K562 (cell line): ENCODE results near the gene CDC14A. TPM values are rescaled to one million over a fixed set of nuclear protein-coding genes. Genes with fewer than 3 reads are reported as not detected.

Source experiments
- ATAC-seq: fragments of 200-7000 bp; cut with Tn5 transposase; 3 replicates; pipeline ENCODE4 v1.9.1; 2020; ENCODE audit warnings: moderate library complexity
- BruUV-seq: library from RNA; stranded (reverse); fragments of 400-500 nt; replicated peaks from 2 replicates; lab custom pipeline; 2021; lab: Mats Ljungman, UMichigan
- CTCF ChIA-PET: fragments of 300-600 bp; formaldehyde crosslinking; extraction: SDS; loops from one replicate; lab custom pipeline; 2021; ENCODE audit warnings: low intra/inter-chr PET ratio; lab: Yijun Ruan, JAX
- POLR2A ChIA-PET: fragments of 300-600, 350-650 bp; sonication (Branson Sonifier 250); formaldehyde crosslinking; extraction: SDS; loops from one replicate; lab custom pipeline; 2021; ENCODE audit warnings: antibody characterized with exemption, inconsistent platforms; lab: Yijun Ruan, JAX
- DNase-seq, 4 experiments: peaks; one replicate each; pipeline versions ENCODE4 v3.0.0 to v3.0.0-alpha.2; 2011 to 2018; ENCODE audit warnings: low spot score in 3 of 4, mixed read lengths in 3 of 4; ENCODE audit errors: extremely low read depth in 1 of 4
- FAIRE-seq: peaks from 2 replicates; lab custom pipeline; 2011; peaks lifted over from hg19 to GRCh38; lab: Jason Lieb, UNC
- H2AFZ ChIP-seq: 2 replicates; pipeline ENCODE4 v1.6.0; 2011; ENCODE audit warnings: low read depth, low read length, control low read depth, inconsistent platforms
- H3K27ac ChIP-seq: fragments of 200-600 bp; 3 replicates; pipeline ENCODE4 v1.8.0; 2011; ENCODE audit warnings: low read depth, mild to moderate bottlenecking, control low read depth, inconsistent platforms, low read length, moderate library complexity, mixed read lengths; ENCODE audit errors: extremely low read depth
- H3K27me3 ChIP-seq, 2 experiments: fragments of 300-600 bp in 1 of 2; 2 replicates in 1 of 2; 3 replicates in 1 of 2; pipeline versions ENCODE4 v1.6.0 to v1.8.0; 2011; ENCODE audit warnings: inconsistent platforms in 2 of 2, low read length in 2 of 2, mild to moderate bottlenecking in 1 of 2, mixed read lengths in 1 of 2, moderate library complexity in 1 of 2; ENCODE audit not compliant: control insufficient read depth in 2 of 2, insufficient read depth in 2 of 2
- H3K36me3 ChIP-seq: fragments of 300-600 bp; 3 replicates; pipeline ENCODE4 v1.8.0; 2011; ENCODE audit warnings: mild to moderate bottlenecking, low read length, inconsistent platforms; ENCODE audit not compliant: control insufficient read depth, insufficient read depth
- H3K4me1 ChIP-seq, 2 experiments: fragments of 200-600 bp in 1 of 2; replicated peaks in 1 of 2; 2 replicates in 1 of 2; 3 replicates in 1 of 2; pipeline versions ENCODE4 v1.5.1 to v1.8.0; 2011; ENCODE audit warnings: inconsistent platforms in 2 of 2, low read length in 2 of 2, mild to moderate bottlenecking in 1 of 2, mixed read lengths in 1 of 2, moderate library complexity in 1 of 2; ENCODE audit not compliant: control insufficient read depth in 2 of 2, insufficient read depth in 2 of 2
- H3K4me2 ChIP-seq: 2 replicates; pipeline ENCODE4 v1.6.1; 2011; ENCODE audit warnings: low read length, control low read depth, inconsistent platforms, mixed read lengths; ENCODE audit not compliant: insufficient read depth
- H3K4me3 ChIP-seq: fragments of 200-600 bp; sonication (generic), shearing (Covaris generic); 2 replicates; pipeline ENCODE4 v1.5.1; 2016; ENCODE audit warnings: control low read depth, inconsistent platforms
- H3K79me2 ChIP-seq: fragments of 200-600 bp; 3 replicates; pipeline ENCODE4 v1.8.0; 2011; ENCODE audit warnings: low read length, inconsistent platforms; ENCODE audit not compliant: control insufficient read depth, insufficient read depth
- H3K9ac ChIP-seq, 2 experiments: 2 replicates each; pipeline versions ENCODE4 v1.6.0 to v1.6.1; 2011; ENCODE audit warnings: low read depth in 2 of 2, low read length in 2 of 2, control low read depth in 1 of 2, inconsistent platforms in 1 of 2, mild to moderate bottlenecking in 1 of 2, mixed read lengths in 1 of 2; ENCODE audit not compliant: insufficient read depth in 1 of 2
- H3K9me1 ChIP-seq: one replicate; pipeline ENCODE4 v1.6.0; 2011; ENCODE audit warnings: inconsistent platforms, mild to moderate bottlenecking, low read length, moderate library complexity; ENCODE audit not compliant: control insufficient read depth, insufficient read depth
- H3K9me3 ChIP-seq: replicated peaks from 2 replicates; pipeline ENCODE4 v1.5.1; 2011; ENCODE audit warnings: low read depth, low read length, inconsistent platforms; ENCODE audit not compliant: control insufficient read depth, insufficient read depth
- H4K20me1 ChIP-seq: replicated peaks from 2 replicates; pipeline ENCODE4 v1.6.1; 2011; ENCODE audit warnings: low read length, inconsistent platforms, mixed read lengths; ENCODE audit not compliant: control insufficient read depth, insufficient read depth
- CC2D1A ChIP-seq: fragments of 450-650 bp; IDR thresholded peaks from 2 replicates; pipeline ENCODE4 v1.6.1; 2017; ENCODE audit warnings: mild to moderate bottlenecking
- GATA2 ChIP-seq: sonication (generic); formaldehyde crosslinking; IDR thresholded peaks from 2 replicates; pipeline ENCODE4 v1.4.0; 2020; ENCODE audit warnings: mild to moderate bottlenecking, missing genetic modification reagents
- MEIS2 ChIP-seq: fragments of 450-650 bp; IDR thresholded peaks from 2 replicates; pipeline ENCODE4 v1.6.1; 2014; ENCODE audit warnings: mild to moderate bottlenecking; ENCODE audit not compliant: partially characterized antibody
- PRMT5 ChIP-seq: sonication (generic); formaldehyde crosslinking; IDR thresholded peaks from 2 replicates; pipeline ENCODE4 v1.5.0; 2020; ENCODE audit warnings: missing genetic modification reagents
- RNF2 ChIP-seq: sonication (generic); IDR thresholded peaks from 2 replicates; pipeline ENCODE4 v1.6.1; 2016
- SIX5 ChIP-seq, 2 experiments: IDR thresholded peaks; 2 replicates each; pipeline ENCODE4 v1.6.1; 2011; ENCODE audit warnings: low read length in 2 of 2, borderline replicate concordance in 1 of 2, low read depth in 1 of 2, mild to moderate bottlenecking in 1 of 2, moderate library complexity in 1 of 2; ENCODE audit not compliant: insufficient read depth in 1 of 2
- WGBS: fragments of 100-300 bp; shearing (Covaris generic); methylation state at CpG from one replicate; pipeline ENCODE4 v1.1.6; 2016; ENCODE audit warnings: low coverage, mixed read lengths; ENCODE audit not compliant: insufficient coverage; ENCODE audit errors: missing lambda C conversion rate; 5-methylcytosine and 5-hydroxymethylcytosine counted together
- in situ Hi-C: fragments of 300-500 bp; cut with MboI; formaldehyde crosslinking; loops from 4 replicates; pipeline ENCODE4 v1.15.0; 2018; ENCODE audit warnings: inconsistent platforms, mixed read lengths
- intact Hi-C: fragments of 100-400 bp; cut with micrococcal nuclease; formaldehyde crosslinking; loops from 2 replicates; pipeline ENCODE4 v1.14.2; 2022
- polyA plus RNA-seq, 8 experiments: library from polyadenylated mRNA; depleted of rRNA in 4 of 8; stranded (reverse) in 5 of 8; unstranded in 3 of 8; fragments of >200 nt; fragmentation: Nextera tagmentation in 2 of 8; fragmentation: Illumina TruSeq in 1 of 8; extraction: Ambion mirVana in 2 of 8; extraction: Trizol in 1 of 8; gene quantifications; 2 replicates each; pipeline versions ENCODE4 v1.2.1 to v1.2.3, GENCODE V29; 2011 to 2014; ENCODE audit warnings: inconsistent platforms in 1 of 8, missing spikeins in 1 of 8
- total RNA-seq, 7 experiments: library from RNA; depleted of rRNA in 6 of 7; stranded (reverse); fragments of >200 nt in 6 of 7; fragmentation: Illumina TruSeq in 2 of 7; extraction: Trizol in 2 of 7; gene quantifications; 2 replicates each; pipeline versions ENCODE4 v1.2.1 to v1.2.3, GENCODE V29; 2011 to 2021; ENCODE audit warnings: low replicate concordance in 1 of 7
- TF ChIP-seq, protein P1 (sequence below): sonication (generic); formaldehyde crosslinking; IDR thresholded peaks from 2 replicates; pipeline ENCODE4 v1.9.0; 2022; ENCODE audit warnings: mild to moderate bottlenecking, missing genetic modification reagents
- TF ChIP-seq, protein P2 (sequence below), 2 experiments: fragments of 250-450 bp in 1 of 2; fragments of 450-650 bp in 1 of 2; sonication (Bioruptor Pico) in 1 of 2; IDR thresholded peaks; 2 replicates each; pipeline versions ENCODE4 v1.6.1 to v1.8.0; 2016 to 2021; ENCODE audit warnings: mild to moderate bottlenecking in 2 of 2, moderate library complexity in 2 of 2, missing compliant biosample characterization in 1 of 2, missing genetic modification characterization in 1 of 2
- TF ChIP-seq, protein P3 (sequence below): sonication (generic); formaldehyde crosslinking; IDR thresholded peaks from 2 replicates; pipeline ENCODE4 v1.8.0; 2023; ENCODE audit warnings: mild to moderate bottlenecking, missing genetic modification reagents

CDC14A gene
- total and polyA plus RNA-seq, 9 of the 15 experiments (the other 6 are each of a cell fraction or from before 2014, with no cell fraction given), result 17.0 to 74.3 (median 33.4) TPM

DNA sequence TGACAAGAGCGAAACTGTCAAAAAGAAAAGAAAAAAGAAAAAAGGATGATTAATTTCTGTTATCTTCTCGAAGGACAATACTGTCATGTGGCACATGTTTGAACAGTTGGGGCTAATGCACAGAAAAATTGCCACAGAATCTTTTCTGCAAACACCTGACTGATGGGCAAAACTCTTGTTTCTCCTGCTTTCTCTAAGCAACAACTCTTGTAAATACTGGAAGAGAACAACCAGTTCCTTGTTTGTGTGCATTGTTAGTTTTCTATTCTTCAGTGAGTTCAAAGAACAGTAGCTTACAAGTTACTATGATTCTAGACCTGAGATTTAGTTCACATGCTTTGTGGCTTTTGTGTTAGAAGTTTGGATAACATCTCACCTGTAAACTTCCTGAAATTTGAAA lies 60.7 kb downstream of the CDC14A start:
- Histone ChIP-seq H3K79me2 (peaks cover 96% of the 10 kb centered on the region), H2AFZ (no peak overlapping the region), H3K27ac (no peak overlapping the region)
- WGBS, result 72% methylated on average over 2 of the region's 2 CpGs
- POLR2A ChIA-PET, result interaction anchor here (1.2 to 4.4 kb wide), 2 partner anchors 11 to 21 kb away, joined by 3 to 23 read pairs; no protein-coding TSS in a partner anchor
- TF ChIP-seq MEIS2, result peak; percentile 4
- no peak for TF ChIP-seq RNF2
- TF ChIP-seq, protein P1, sequence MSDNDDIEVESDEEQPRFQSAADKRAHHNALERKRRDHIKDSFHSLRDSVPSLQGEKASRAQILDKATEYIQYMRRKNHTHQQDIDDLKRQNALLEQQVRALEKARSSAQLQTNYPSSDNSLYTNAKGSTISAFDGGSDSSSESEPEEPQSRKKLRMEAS (CRISPR knock-in tag), result no peak
- TF ChIP-seq, all 486 proteins: peak for 1
- CTCF ChIA-PET, result no interaction called here
- in situ Hi-C loops, result no loop called here
- DNase-seq (no peak), ATAC-seq (no peak), FAIRE-seq (no peak)
- Histone ChIP-seq H3K4me3 (no peak overlapping the region), H3K9me1 (no peaks in the 10 kb centered on the region), H3K9ac (no peak overlapping the region), H3K4me2 (no peak overlapping the region), H4K20me1 (no peaks in the 10 kb centered on the region), H3K4me1 (no peaks in the 10 kb centered on the region; a peak in 1 of 5 replicates), H3K36me3 (peaks cover 55% of the 10 kb centered on the region), H3K9me3 (peaks cover 6% of the 10 kb centered on the region; the same call in 1 of the 2 replicates), H3K27me3 (no peaks in the 10 kb centered on the region)
- intact Hi-C loops, result no loop called here
- no TSS peak for BruUV-seq

DNA sequence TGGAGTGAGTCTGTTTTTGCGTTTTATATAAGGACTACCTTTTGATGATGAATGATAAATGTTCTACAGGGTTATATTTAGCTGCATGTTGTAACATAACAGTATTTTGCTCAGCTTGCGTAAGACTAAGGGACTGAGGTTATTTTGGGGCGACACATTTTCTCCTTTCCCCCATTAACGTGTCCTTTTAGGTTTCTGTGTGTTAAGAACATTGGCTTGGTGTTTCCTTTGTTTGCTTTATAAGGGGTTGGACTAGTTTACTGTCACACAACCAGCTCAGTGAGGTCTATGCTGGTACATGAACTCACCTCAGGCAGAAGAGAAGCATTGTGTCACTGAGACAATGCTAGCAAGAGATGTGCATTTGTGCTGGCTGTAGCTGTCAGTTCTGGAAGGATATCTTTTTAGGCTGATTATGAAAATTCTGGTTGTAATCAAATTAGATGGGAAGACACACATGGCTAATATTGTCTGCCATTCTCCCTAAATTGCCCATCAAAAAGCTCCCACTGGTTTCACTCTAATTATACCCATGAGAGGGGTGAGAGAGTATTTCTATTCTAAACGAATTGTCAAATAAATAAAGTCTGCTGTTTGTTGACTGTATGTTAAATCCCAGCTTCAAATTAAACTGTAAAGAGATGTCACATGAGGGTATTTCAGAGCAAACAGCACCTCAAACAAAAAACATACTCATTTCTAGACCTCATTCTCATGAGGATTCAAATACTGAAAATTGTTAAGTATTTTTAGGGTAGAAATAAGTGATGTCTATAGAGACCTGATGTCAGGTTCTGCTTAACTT lies 62.6 kb downstream of the CDC14A start:
- no peaks in the 10 kb centered on the region for H4K20me1 ChIP-seq
- no peak overlapping the region for H3K4me3 ChIP-seq
- H3K27ac ChIP-seq, result no peak overlapping the region
- H2AFZ ChIP-seq, result no peak overlapping the region
- ATAC-seq, result no peak
- intact Hi-C loops, result no loop called here
- H3K79me2 ChIP-seq, result peaks cover 95% of the 10 kb centered on the region
- peaks cover 46% of the 10 kb centered on the region for H3K36me3 ChIP-seq
- no peaks in the 10 kb centered on the region for H3K9me1 ChIP-seq
- no peaks in the 10 kb centered on the region for H3K27me3 ChIP-seq
- BruUV-seq, result no TSS peak
- WGBS, result 82% methylated on average over 5 of the region's 5 CpGs
- CTCF ChIA-PET, result no interaction called here
- POLR2A ChIA-PET, result interaction anchor here (0.6 to 4.4 kb wide), 5 partner anchors 9 to 771 kb away, joined by 3 to 23 read pairs (median 3); no protein-coding TSS in a partner anchor
- in situ Hi-C loops, result no loop called here
- no peak for DNase-seq
- H3K9ac ChIP-seq, result no peak overlapping the region
- no peak for FAIRE-seq
- no peaks in the 10 kb centered on the region for H3K9me3 ChIP-seq
- H3K4me2 ChIP-seq, result no peak overlapping the region
- H3K4me1 ChIP-seq, result no peaks in the 10 kb centered on the region; a peak in 1 of 5 replicates
- TF ChIP-seq, protein P2, sequence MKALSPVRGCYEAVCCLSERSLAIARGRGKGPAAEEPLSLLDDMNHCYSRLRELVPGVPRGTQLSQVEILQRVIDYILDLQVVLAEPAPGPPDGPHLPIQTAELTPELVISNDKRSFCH (CRISPR knock-in tag; IDR thresholded peaks at IDR 0.05), result no peak
- TF ChIP-seq, protein P2 (tag; IDR thresholded peaks at IDR 0.05), result no peak
- TF ChIP-seq SIX5 (IDR thresholded peaks at IDR 0.05; ENCODE audit: borderline replicate concordance in 1 of 2, insufficient read depth in 1 of 2, low read depth in 1 of 2, low read length in 2 of 2) (no peak), PRMT5 (CRISPR knock-in tag) (no peak), GATA2 (CRISPR knock-in tag) (no peak), CC2D1A (no peak)
- TF ChIP-seq, protein P3, sequence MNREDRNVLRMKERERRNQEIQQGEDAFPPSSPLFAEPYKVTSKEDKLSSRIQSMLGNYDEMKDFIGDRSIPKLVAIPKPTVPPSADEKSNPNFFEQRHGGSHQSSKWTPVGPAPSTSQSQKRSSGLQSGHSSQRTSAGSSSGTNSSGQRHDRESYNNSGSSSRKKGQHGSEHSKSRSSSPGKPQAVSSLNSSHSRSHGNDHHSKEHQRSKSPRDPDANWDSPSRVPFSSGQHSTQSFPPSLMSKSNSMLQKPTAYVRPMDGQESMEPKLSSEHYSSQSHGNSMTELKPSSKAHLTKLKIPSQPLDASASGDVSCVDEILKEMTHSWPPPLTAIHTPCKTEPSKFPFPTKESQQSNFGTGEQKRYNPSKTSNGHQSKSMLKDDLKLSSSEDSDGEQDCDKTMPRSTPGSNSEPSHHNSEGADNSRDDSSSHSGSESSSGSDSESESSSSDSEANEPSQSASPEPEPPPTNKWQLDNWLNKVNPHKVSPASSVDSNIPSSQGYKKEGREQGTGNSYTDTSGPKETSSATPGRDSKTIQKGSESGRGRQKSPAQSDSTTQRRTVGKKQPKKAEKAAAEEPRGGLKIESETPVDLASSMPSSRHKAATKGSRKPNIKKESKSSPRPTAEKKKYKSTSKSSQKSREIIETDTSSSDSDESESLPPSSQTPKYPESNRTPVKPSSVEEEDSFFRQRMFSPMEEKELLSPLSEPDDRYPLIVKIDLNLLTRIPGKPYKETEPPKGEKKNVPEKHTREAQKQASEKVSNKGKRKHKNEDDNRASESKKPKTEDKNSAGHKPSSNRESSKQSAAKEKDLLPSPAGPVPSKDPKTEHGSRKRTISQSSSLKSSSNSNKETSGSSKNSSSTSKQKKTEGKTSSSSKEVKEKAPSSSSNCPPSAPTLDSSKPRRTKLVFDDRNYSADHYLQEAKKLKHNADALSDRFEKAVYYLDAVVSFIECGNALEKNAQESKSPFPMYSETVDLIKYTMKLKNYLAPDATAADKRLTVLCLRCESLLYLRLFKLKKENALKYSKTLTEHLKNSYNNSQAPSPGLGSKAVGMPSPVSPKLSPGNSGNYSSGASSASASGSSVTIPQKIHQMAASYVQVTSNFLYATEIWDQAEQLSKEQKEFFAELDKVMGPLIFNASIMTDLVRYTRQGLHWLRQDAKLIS, result no peak
